Ascending aorta (tissue), 2 donors: Measurements from ENCODE around the gene UAP1L1. TPM values are rescaled to one million over a fixed set of nuclear protein-coding genes. Genes with fewer than 3 reads are reported as not detected.
A peak's percentile ranks its signal among the peaks of the same experiment; 100 is the strongest.

Source experiments
- DNase-seq, 2 donors: peaks; one replicate each; pipeline ENCODE4 v3.0.0-alpha.2; 2019; ENCODE audit warnings: low spot score in 2 of 2
- H3K27ac ChIP-seq, 2 donors: fragments of 200-600 bp; sonication (generic); one replicate each; pipeline ENCODE4 v1.5.1; 2016 to 2017; ENCODE audit warnings: mild to moderate bottlenecking in 1 of 2
- H3K27me3 ChIP-seq: fragments of 200-600 bp; sonication (generic); one replicate; pipeline ENCODE4 v1.5.1; 2017
- H3K36me3 ChIP-seq, 2 donors: fragments of 200-600 bp; sonication (generic); one replicate each; pipeline ENCODE4 v1.5.1; 2016
- H3K4me1 ChIP-seq, 2 donors: fragments of 200-600 bp; sonication (generic); one replicate each; pipeline ENCODE4 v1.5.1; 2016 to 2017; ENCODE audit warnings: mild to moderate bottlenecking in 1 of 2
- H3K4me3 ChIP-seq, 2 donors: fragments of 200-600 bp; sonication (generic); one replicate each; pipeline ENCODE4 v1.5.1; 2016 to 2017; ENCODE audit warnings: mild to moderate bottlenecking in 1 of 2
- H3K9me3 ChIP-seq, 2 donors: fragments of 200-600 bp; sonication (generic); one replicate each; pipeline ENCODE4 v1.5.1; 2016
- CTCF ChIP-seq, 3 experiments: fragments of 200-600 bp in 2 of 3; fragments of 450-650 bp in 1 of 3; sonication (generic) in 2 of 3; IDR thresholded peaks; one replicate each; pipeline ENCODE4 v1.5.1; 2016 to 2019; ENCODE audit warnings: antibody characterized with exemption in 3 of 3, mild to moderate bottlenecking in 1 of 3, moderate library complexity in 1 of 3
- intact Hi-C: fragments of 100-400 bp; cut with DNase I; formaldehyde crosslinking; loops from one replicate; pipeline ENCODE4 v1.15.1; 2023
- total RNA-seq: library from RNA; depleted of rRNA; stranded (reverse); fragments of >200 nt; gene quantifications from one replicate; pipeline ENCODE4 v1.1.0, GENCODE V29; 2016

Gene UAP1L1
- total RNA-seq, 1 donor from 2014 or later: 17.1 TPM

- H3K4me1 ChIP-seq: peaks cover 0 to 7% of the 10 kb centered on the region in 2 donors
- intact Hi-C loops: loop anchor here (1.0 kb wide), 1 partner anchor 248 kb away; no protein-coding TSS in a partner anchor
- peak in 1 of 2 donors; percentile 84 for DNase-seq
- TF ChIP-seq CTCF (IDR thresholded peaks at IDR 0.05): peak; percentile 82 to 94 (median 91)
- peaks cover 10 to 13% of the 10 kb centered on the region in 2 donors for H3K36me3 ChIP-seq
- no peaks in the 10 kb centered on the region for H3K9me3 ChIP-seq
- no peak overlapping the region for H3K4me3 ChIP-seq
- H3K27ac ChIP-seq: no peak overlapping the region
- no peaks in the 10 kb centered on the region for H3K27me3 ChIP-seq
These were observed 42.4 kb upstream of the UAP1L1 start for GRCh38 chr9:137034709-137035506.

GRCh38 chr9:137035507-137035834 is 41.8 kb upstream of the UAP1L1 start:
- H3K36me3 ChIP-seq: peaks cover 15 to 19% of the 10 kb centered on the region in 2 donors
- peak in 1 of 3 experiments; percentile 4 for TF ChIP-seq CTCF (IDR thresholded peaks at IDR 0.05)
- H3K4me3 ChIP-seq: no peak overlapping the region
- DNase-seq: no peak
- no peaks in the 10 kb centered on the region for H3K27me3 ChIP-seq
- no peak overlapping the region for H3K27ac ChIP-seq
- H3K9me3 ChIP-seq: no peaks in the 10 kb centered on the region
- intact Hi-C loops: loop anchor here (1.0 kb wide), 1 partner anchor 248 kb away; no protein-coding TSS in a partner anchor
- H3K4me1 ChIP-seq: peaks cover 0 to 7% of the 10 kb centered on the region in 2 donors

GRCh38 chr9:137035937-137036336 is 41.4 kb upstream of the UAP1L1 start:
- intact Hi-C loops: loop anchor here (1.0 kb wide), 1 partner anchor 249 kb away; no protein-coding TSS in a partner anchor
- no peak for TF ChIP-seq CTCF (IDR thresholded peaks at IDR 0.05)
- Histone ChIP-seq H3K36me3 (peaks cover 18 to 24% of the 10 kb centered on the region in 2 donors), H3K4me1 (peaks cover 0 to 7% of the 10 kb centered on the region in 2 donors), H3K27ac (no peak overlapping the region), H3K27me3 (no peaks in the 10 kb centered on the region), H3K9me3 (no peaks in the 10 kb centered on the region), H3K4me3 (no peak overlapping the region)
- DNase-seq: no peak

GRCh38 chr9:137037035-137037434 is 40.3 kb upstream of the UAP1L1 start:
- intact Hi-C loops: no loop called here
- DNase-seq: no peak
- Histone ChIP-seq H3K27me3 (no peaks in the 10 kb centered on the region), H3K4me3 (no peak overlapping the region), H3K27ac (no peak overlapping the region), H3K36me3 (peaks cover 18 to 27% of the 10 kb centered on the region in 2 donors), H3K9me3 (no peaks in the 10 kb centered on the region), H3K4me1 (peaks cover 0 to 7% of the 10 kb centered on the region in 2 donors)
- no peak for TF ChIP-seq CTCF (IDR thresholded peaks at IDR 0.05)

GRCh38 chr9:137037483-137037882 is 39.8 kb upstream of the UAP1L1 start:
- H3K4me1 ChIP-seq: peaks cover 0 to 7% of the 10 kb centered on the region in 2 donors
- intact Hi-C loops: no loop called here
- peaks cover 18 to 27% of the 10 kb centered on the region in 2 donors for H3K36me3 ChIP-seq
- DNase-seq: no peak
- H3K9me3 ChIP-seq: no peaks in the 10 kb centered on the region
- no peak overlapping the region for H3K4me3 ChIP-seq
- H3K27ac ChIP-seq: no peak overlapping the region
- H3K27me3 ChIP-seq: no peaks in the 10 kb centered on the region
- TF ChIP-seq CTCF (IDR thresholded peaks at IDR 0.05): no peak
